Measurements from ENCODE around the gene PHKA1.

- no peak for TF ChIP-seq CTCF (IDR thresholded peaks at IDR 0.05; ENCODE audit: low read depth, low read length, poor library complexity, severe bottlenecking)
- no peak for TF ChIP-seq EZH2phosphoT487 (IDR thresholded peaks at IDR 0.05; ENCODE audit: borderline replicate concordance, low read length)
Measured at GRCh38 chrX:72685810-72686456, 28.2 kb downstream of the PHKA1 start.
